SH-SY5Y (cell line): ENCODE measurements around the gene SLC30A10.

ENCODE experiments used
- GATA2 ChIP-seq: IDR thresholded peaks from 2 replicates; pipeline ENCODE4 v1.6.1; 2011; ENCODE audit warnings: mild to moderate bottlenecking, low read depth, low read length
- GATA3 ChIP-seq: IDR thresholded peaks from 2 replicates; pipeline ENCODE4 v1.6.1; 2011; ENCODE audit warnings: low read depth, mild to moderate bottlenecking, low read length, moderate library complexity

DNA sequence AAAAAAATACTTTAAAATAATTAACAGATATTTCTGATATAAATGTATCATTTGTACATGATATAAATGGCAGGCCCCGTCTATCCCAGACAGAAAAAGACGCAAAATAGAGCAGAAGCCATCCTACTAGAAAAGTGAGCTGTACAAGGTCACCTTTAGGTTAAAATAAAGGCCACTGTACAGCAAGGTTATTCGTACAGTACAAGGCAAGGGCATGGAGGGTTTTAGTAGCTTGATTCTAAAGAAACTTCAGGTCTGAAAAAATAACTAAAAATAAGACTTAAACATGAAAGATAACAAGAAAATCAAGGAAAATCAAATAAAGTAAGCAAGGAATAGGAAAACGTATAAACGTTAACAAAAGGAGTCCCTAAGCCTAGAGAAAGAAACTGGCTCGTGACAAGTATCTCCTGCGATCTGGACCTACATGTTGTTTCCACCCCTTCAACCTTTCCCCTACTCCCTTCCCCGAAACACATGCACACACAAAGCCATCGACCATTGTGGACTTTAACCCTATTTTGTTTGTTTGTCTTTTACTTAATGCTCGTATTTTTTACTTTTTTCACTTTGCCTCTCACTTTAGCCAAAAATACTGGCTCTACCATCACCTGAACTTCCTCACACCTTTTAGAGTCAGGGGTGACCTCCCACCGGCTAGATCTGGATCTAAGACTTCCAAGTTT lies 26.5 kb upstream of the SLC30A10 start:
- TF ChIP-seq GATA3 (no peak), GATA2 (no peak)
